Right lobe of liver (tissue), 6 donors: ENCODE data around the gene OTOGL. TPM values are rescaled to one million over a fixed set of nuclear protein-coding genes. Genes with fewer than 3 reads are reported as not detected.

Experiments used
- ATAC-seq, 4 donors: fragments of 200-7000 bp; cut with Tn5 transposase; one replicate each; pipeline ENCODE4 v1.9.1; 2020; ENCODE audit warnings: mild to moderate bottlenecking in 4 of 4, moderate library complexity in 4 of 4
- DNase-seq, 3 donors: peaks; one replicate each; pipeline ENCODE4 v3.0.0-alpha.2; 2020
- H3K27ac ChIP-seq, 3 donors: fragments of 200-600 bp; one replicate each; pipeline ENCODE4 v1.8.0; 2022
- H3K27me3 ChIP-seq, 2 donors: fragments of 200-600 bp; one replicate each; pipeline ENCODE4 v1.8.0; 2022
- H3K36me3 ChIP-seq, 4 donors: fragments of 200-600 bp; sonication (generic) in 1 of 4; one replicate each; pipeline versions ENCODE4 v1.5.1 to v1.8.0; 2017 to 2022; ENCODE audit warnings: control low read depth in 1 of 4
- H3K4me1 ChIP-seq, 4 donors: fragments of 200-600 bp; sonication (generic) in 1 of 4; one replicate each; pipeline versions ENCODE4 v1.5.1 to v1.8.0; 2017 to 2022; ENCODE audit warnings: control low read depth in 1 of 4
- H3K4me3 ChIP-seq, 3 donors: fragments of 200-600 bp; one replicate each; pipeline ENCODE4 v1.8.0; 2022
- H3K9me3 ChIP-seq, 4 donors: fragments of 200-600 bp; sonication (generic) in 1 of 4; one replicate each; pipeline versions ENCODE4 v1.5.1 to v1.8.0; 2017 to 2022; ENCODE audit warnings: control low read depth in 1 of 4
- POLR2A ChIP-seq: fragments of 450-650 bp; IDR thresholded peaks from one replicate; pipeline ENCODE4 v1.6.1; 2017; ENCODE audit warnings: antibody characterized with exemption, mild to moderate bottlenecking
- WGBS: methylation state at CpG from one replicate; pipeline ENCODE4 v1.1.6; 2018; ENCODE audit warnings: low coverage, low lambda C conversion rate; ENCODE audit not compliant: insufficient coverage; ENCODE audit errors: missing lambda C conversion rate; 5-methylcytosine and 5-hydroxymethylcytosine counted together
- intact Hi-C, 2 donors: fragments of 100-400 bp; cut with DNase I; formaldehyde crosslinking; loops; one replicate each; pipeline versions ENCODE4 v1.11.2 to v1.14.1; 2022
- total RNA-seq, 6 experiments: library from RNA; depleted of rRNA in 2 of 6; stranded (reverse); fragments of >200 nt in 2 of 6; fragmentation: NEBNext Ultra II Directional in 3 of 6; extraction: Animal tissue kit (Norgen Biotek cat#: 25700) in 3 of 6; gene quantifications; one replicate each; pipeline versions ENCODE4 v1.1.0 to v1.2.4, GENCODE V29; 2016 to 2023
- TF ChIP-seq, protein P1 (sequence below), 4 donors: fragments of 200-600 bp in 3 of 4; fragments of 450-650 bp in 1 of 4; IDR thresholded peaks; one replicate each; pipeline versions ENCODE4 v1.5.1 to v1.8.0; 2016 to 2022; ENCODE audit warnings: antibody characterized with exemption in 4 of 4, mild to moderate bottlenecking in 2 of 4
- donor health status: DM: no; HTN: yes; CAD: no.
- donor health status: DM: no; HTN: no; CAD: no.
- donor health status: DM: no; HTN: no; CAD: no.
- donor health status: DM: no; HTN: yes; CAD: no.
- donor health status: DM: no; HTN: yes; CAD: no.

Gene OTOGL
- total RNA-seq, 6 experiments from 2014 or later, result 0.06 TPM; not detected in 5

DNA sequence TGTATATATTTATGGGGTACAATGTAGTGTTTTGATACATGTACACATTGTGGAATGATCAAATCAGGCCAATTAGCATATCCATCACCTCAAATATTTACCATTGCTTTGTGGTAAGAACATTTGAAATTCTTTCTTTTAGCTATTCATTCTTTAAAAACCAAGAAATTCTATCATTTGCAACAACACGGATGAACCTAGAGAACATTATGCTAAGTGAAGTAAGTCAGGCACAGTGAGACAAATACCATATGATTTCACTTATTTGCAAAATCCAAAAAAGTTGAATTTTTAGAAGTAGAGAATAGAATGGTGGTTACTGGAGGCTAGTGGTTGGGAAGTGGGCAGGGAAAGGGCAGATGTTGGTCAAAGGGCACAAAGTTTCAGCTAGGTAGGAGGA, 215.4 kb downstream of the OTOGL start:
- 77% methylated on average over 1 of the region's 1 CpG for whole genome bisulfite sequencing
- no peak for ATAC-seq
- H3K4me3 ChIP-seq, result no peak overlapping the region
- intact Hi-C loops, result no loop called here
- H3K9me3 ChIP-seq, result no peaks in the 10 kb centered on the region
- DNase-seq, result no peak
- no peaks in the 10 kb centered on the region for H3K4me1 ChIP-seq
- H3K27ac ChIP-seq, result no peak overlapping the region
- H3K36me3 ChIP-seq, result no peaks in the 10 kb centered on the region
- no peak for TF ChIP-seq POLR2A
- TF ChIP-seq, protein P1, sequence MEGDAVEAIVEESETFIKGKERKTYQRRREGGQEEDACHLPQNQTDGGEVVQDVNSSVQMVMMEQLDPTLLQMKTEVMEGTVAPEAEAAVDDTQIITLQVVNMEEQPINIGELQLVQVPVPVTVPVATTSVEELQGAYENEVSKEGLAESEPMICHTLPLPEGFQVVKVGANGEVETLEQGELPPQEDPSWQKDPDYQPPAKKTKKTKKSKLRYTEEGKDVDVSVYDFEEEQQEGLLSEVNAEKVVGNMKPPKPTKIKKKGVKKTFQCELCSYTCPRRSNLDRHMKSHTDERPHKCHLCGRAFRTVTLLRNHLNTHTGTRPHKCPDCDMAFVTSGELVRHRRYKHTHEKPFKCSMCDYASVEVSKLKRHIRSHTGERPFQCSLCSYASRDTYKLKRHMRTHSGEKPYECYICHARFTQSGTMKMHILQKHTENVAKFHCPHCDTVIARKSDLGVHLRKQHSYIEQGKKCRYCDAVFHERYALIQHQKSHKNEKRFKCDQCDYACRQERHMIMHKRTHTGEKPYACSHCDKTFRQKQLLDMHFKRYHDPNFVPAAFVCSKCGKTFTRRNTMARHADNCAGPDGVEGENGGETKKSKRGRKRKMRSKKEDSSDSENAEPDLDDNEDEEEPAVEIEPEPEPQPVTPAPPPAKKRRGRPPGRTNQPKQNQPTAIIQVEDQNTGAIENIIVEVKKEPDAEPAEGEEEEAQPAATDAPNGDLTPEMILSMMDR (IDR thresholded peaks at IDR 0.05), result no peak
- H3K27me3 ChIP-seq, result no peaks in the 10 kb centered on the region

DNA sequence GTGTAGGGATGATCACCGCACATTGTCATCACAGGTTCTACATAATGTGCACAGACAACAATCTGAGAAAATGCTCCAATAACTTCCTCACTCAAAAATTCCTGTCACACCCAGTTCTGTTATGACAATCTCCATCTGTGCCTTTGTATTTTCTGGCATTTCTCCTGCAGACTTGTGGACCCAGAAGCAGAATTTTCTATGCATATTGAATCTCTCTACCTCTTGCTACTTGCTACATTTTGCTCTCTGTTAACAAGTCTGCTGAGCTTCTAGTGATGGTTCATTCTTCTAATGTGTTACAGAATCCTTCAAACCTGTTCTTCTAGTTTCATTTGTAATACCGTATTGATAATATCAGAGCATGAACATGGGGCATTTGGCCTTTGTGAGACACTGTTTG, 216.9 kb downstream of the OTOGL start:
- TF ChIP-seq POLR2A, result no peak
- TF ChIP-seq, protein P1 (IDR thresholded peaks at IDR 0.05), result no peak
- Histone ChIP-seq H3K4me1 (no peaks in the 10 kb centered on the region), H3K27me3 (no peaks in the 10 kb centered on the region), H3K9me3 (no peaks in the 10 kb centered on the region), H3K4me3 (no peak overlapping the region), H3K36me3 (no peaks in the 10 kb centered on the region), H3K27ac (no peak overlapping the region)
- ATAC-seq, result no peak
- intact Hi-C loops, result no loop called here
- WGBS, result 83% methylated on average over 2 of the region's 2 CpGs
- no peak for DNase-seq

DNA sequence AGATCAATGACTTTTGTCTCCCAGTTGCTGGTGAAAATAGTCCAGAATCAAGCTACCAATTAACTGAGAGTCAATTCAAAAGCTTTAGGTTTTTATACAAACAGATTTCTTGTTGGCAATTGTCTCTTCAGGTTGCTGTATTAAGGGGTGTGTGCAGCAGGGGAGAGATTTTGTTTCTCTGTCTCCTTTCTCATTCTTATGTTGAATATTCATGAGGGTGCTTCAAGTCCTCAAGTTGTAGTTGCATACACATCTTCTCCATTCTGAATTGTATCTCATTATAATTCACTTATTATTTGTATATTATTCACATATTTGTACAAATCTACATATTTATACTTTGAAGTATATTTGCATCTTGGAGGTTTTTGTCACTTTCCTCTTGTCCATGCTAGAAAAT, 218.0 kb downstream of the OTOGL start:
- H3K4me3 ChIP-seq, result no peak overlapping the region
- H3K4me1 ChIP-seq, result no peaks in the 10 kb centered on the region
- H3K36me3 ChIP-seq, result no peaks in the 10 kb centered on the region
- DNase-seq (no peak), ATAC-seq (no peak)
- TF ChIP-seq POLR2A, result no peak
- TF ChIP-seq, protein P1 (IDR thresholded peaks at IDR 0.05), result no peak
- H3K9me3 ChIP-seq, result no peaks in the 10 kb centered on the region
- no peak overlapping the region for H3K27ac ChIP-seq
- intact Hi-C loops, result no loop called here
- no peaks in the 10 kb centered on the region for H3K27me3 ChIP-seq

DNA sequence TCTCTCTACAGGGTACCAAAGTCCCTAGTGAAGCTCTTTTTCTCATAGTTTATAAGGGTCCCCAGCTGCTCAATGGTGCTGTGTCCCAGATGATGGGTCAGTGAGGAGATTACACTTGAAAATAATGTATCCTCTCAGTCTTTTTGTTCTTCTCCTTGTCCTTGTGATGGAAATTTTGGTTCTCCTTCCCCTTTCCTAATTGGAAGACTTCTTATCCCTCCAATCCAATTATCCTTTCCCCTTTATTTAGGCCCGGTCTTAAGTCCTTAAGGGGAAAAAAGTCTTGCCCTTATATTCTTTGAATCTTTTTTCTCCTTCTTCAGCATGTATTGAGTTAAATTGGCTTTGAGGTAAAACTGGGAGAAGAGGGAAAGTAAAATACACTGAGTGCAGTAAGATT, 218.6 kb downstream of the OTOGL start:
- Histone ChIP-seq H3K36me3 (no peaks in the 10 kb centered on the region), H3K4me1 (no peaks in the 10 kb centered on the region), H3K9me3 (no peaks in the 10 kb centered on the region), H3K27ac (no peak overlapping the region), H3K4me3 (no peak overlapping the region), H3K27me3 (no peaks in the 10 kb centered on the region)
- intact Hi-C loops, result no loop called here
- TF ChIP-seq, protein P1 (IDR thresholded peaks at IDR 0.05), result no peak
- ATAC-seq, result no peak
- WGBS, result 0% methylated on average over 1 of the region's 1 CpG
- DNase-seq, result no peak

DNA sequence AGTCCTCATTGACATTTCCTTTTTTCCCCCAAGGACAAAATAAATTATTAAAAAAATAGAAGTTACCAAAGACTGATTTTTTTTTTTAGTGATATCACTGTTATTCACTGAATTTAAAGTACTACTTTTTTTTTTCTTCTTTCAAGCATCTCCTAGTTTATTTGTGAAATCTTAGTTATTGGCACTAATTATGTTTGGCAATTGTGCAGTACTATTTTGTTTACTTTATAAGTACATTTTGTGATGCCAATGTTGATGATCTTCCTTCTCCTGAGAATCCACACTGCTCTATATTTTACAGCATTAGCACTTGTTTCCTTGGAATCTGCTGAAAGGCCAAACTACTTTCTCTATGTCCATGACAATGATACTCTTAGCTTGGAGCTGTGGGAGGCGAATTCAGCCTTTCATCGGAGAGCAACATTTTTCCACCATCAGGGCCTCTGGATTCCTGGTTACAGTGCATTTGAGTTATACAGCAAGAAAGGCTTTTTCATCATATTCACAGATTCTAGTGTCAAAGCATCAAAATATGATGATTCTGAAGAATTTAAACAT, 220.9 kb downstream of the OTOGL start:
- Histone ChIP-seq H3K27me3 (no peaks in the 10 kb centered on the region), H3K27ac (no peak overlapping the region), H3K4me3 (no peak overlapping the region), H3K36me3 (no peaks in the 10 kb centered on the region), H3K4me1 (no peaks in the 10 kb centered on the region), H3K9me3 (no peaks in the 10 kb centered on the region)
- DNase-seq (no peak), ATAC-seq (no peak)
- 50% methylated on average over 1 of the region's 2 CpGs for WGBS
- no peak for TF ChIP-seq POLR2A
- TF ChIP-seq, protein P1 (IDR thresholded peaks at IDR 0.05), result no peak
- intact Hi-C loops, result no loop called here
